Kidney (tissue), 14 donors: ENCODE results near the gene ATF3. TPM values are rescaled to one million over a fixed set of nuclear protein-coding genes. Genes with fewer than 3 reads are reported as not detected.

Experiments used
- DNase-seq, 5 donors: peaks; one replicate each; pipeline ENCODE4 v3.0.0-alpha.2; 2013 to 2020
- FAIRE-seq: peaks from 2 replicates; lab custom pipeline; 2012; peaks lifted over from hg19 to GRCh38; lab: Jason Lieb, UNC
- H3K27ac ChIP-seq, 2 donors: one replicate each; pipeline ENCODE4 v1.7.0; 2013; ENCODE audit warnings: low read depth in 2 of 2, low read length in 2 of 2, inconsistent platforms in 1 of 2
- H3K27me3 ChIP-seq: one replicate; pipeline ENCODE4 v1.7.1; 2013; ENCODE audit warnings: low read length, inconsistent platforms; ENCODE audit not compliant: control insufficient read depth, insufficient read depth
- H3K36me3 ChIP-seq, 3 donors: one replicate each; pipeline versions ENCODE4 v1.7.0 to v1.7.1; 2013; ENCODE audit warnings: low read length in 3 of 3, control low read depth in 1 of 3, inconsistent platforms in 1 of 3; ENCODE audit not compliant: insufficient read depth in 3 of 3, control insufficient read depth in 2 of 3
- H3K4me1 ChIP-seq, 3 donors: one replicate each; pipeline versions ENCODE4 v1.7.0 to v1.7.1; 2013; ENCODE audit warnings: low read length in 3 of 3, inconsistent platforms in 1 of 3, low read depth in 1 of 3; ENCODE audit not compliant: control insufficient read depth in 2 of 3, insufficient read depth in 2 of 3
- H3K4me3 ChIP-seq, 3 donors: one replicate each; pipeline versions ENCODE4 v1.7.0 to v1.8.1; 2013; ENCODE audit warnings: low read length in 3 of 3, control low read depth in 1 of 3, inconsistent platforms in 1 of 3
- H3K9ac ChIP-seq, 3 donors: one replicate each; pipeline versions ENCODE4 v1.7.0 to v1.7.1; 2013; ENCODE audit warnings: low read length in 3 of 3, control low read depth in 1 of 3, inconsistent platforms in 1 of 3
- H3K9me3 ChIP-seq, 3 donors: one replicate each; pipeline versions ENCODE4 v1.7.0 to v1.7.1; 2013; ENCODE audit warnings: low read length in 3 of 3, control low read depth in 1 of 3, inconsistent platforms in 1 of 3; ENCODE audit not compliant: control insufficient read depth in 2 of 3, insufficient read depth in 1 of 3
- CTCF ChIP-seq: IDR thresholded peaks from 3 replicates; pipeline ENCODE4 v1.5.1; 2012; ENCODE audit warnings: mild to moderate bottlenecking, moderate library complexity, borderline replicate concordance; ENCODE audit not compliant: insufficient read depth; ENCODE audit errors: extremely low read depth
- intact Hi-C: fragments of 100-400 bp; cut with DNase I; formaldehyde crosslinking; loops from one replicate; pipeline ENCODE4 v1.11.1; 2022
- polyA plus RNA-seq: library from polyadenylated mRNA; stranded (reverse); fragments of 350-450 nt; fragmentation: Illumina TruSeq; extraction: RNeasy Lipid Tissue Mini Kit (QIAGEN cat#74804); gene quantifications from one replicate; pipeline ENCODE4 v1.2.3, GENCODE V29; 2014; ENCODE audit warnings: low read depth, low replicate concordance; ENCODE audit not compliant: insufficient read depth
- total RNA-seq: library from RNA; stranded (reverse); fragmentation: NEBNext Ultra II Directional; extraction: Animal tissue kit (Norgen Biotek cat#: 25700); gene quantifications from one replicate; pipeline ENCODE4 v1.2.1, GENCODE V29; 2021
- donor health status: control.
- donor health status: control.
- donor health status: control.
- donor health status: control.
- donor health status: control.
- donor health status: DM: yes; HTN: yes; CAD: no.
- donor health status: Normal renal cell carcinoma (clear cell type).

Gene ATF3
- total and polyA plus RNA-seq, 2 donors from 2014 or later: 12.8 to 14.6 TPM

- no peak for TF ChIP-seq CTCF
These were observed 38.0 kb downstream of the ATF3 start for GRCh38 chr1:212646588-212646987.

DNA sequence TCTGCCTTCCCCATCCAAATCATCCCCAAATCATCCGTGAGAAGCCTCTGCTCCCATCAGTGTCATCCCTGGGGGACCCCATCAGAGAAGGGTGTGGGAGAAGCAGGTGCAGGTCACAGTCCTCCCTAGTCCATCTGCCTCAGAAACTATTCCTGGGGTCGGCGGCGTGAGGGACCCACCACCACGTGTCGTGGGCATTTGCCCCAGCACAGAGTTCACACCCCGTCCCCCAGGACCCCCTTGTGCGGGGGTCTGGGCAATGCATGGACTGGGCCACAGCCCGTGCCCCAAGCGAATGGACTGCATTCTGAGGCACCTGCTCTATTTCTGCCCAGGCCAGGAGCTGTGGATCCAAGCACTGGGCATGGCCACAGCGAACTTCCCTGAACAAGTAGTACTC lies 38.4 kb downstream of the ATF3 start:
- no peak overlapping the region for H3K27ac ChIP-seq
- H3K9ac ChIP-seq: no peak overlapping the region
- FAIRE-seq (no peak), DNase-seq (no peak)
- no peaks in the 10 kb centered on the region for H3K4me1 ChIP-seq
- intact Hi-C loops: no loop called here
- no peaks in the 10 kb centered on the region for H3K27me3 ChIP-seq
- no peak for TF ChIP-seq CTCF
- no peaks in the 10 kb centered on the region for H3K36me3 ChIP-seq
- no peak overlapping the region for H3K4me3 ChIP-seq
- H3K9me3 ChIP-seq: no peaks in the 10 kb centered on the region

More at GRCh38 chr1:212646588-212646987, 38.0 kb downstream of the ATF3 start:
- Histone ChIP-seq H3K27me3 (no peaks in the 10 kb centered on the region), H3K9ac (no peak overlapping the region), H3K4me1 (no peaks in the 10 kb centered on the region), H3K36me3 (no peaks in the 10 kb centered on the region), H3K9me3 (no peaks in the 10 kb centered on the region), H3K27ac (no peak overlapping the region), H3K4me3 (no peak overlapping the region)
- intact Hi-C loops: no loop called here
- FAIRE-seq (no peak), DNase-seq (no peak)

DNA sequence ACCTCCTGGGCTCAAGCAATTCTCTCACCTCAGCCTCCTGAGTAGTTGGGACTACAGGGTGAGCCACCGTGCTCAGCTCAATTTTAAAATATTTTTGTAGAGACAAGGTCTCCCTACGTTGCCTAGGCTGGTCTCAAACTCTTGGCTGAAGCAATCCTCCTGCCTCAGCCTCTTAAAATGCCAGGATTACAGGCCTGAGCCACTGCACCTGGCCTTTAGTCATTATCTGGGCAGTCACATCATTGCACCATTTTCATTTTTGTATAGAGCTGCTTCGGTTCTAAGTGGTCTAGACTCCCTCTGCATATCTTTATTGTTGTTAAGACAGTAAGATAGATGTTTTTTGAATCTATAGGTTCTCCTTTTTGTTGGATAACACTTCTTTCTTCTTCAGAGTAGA lies 39.9 kb downstream of the ATF3 start:
- Histone ChIP-seq H3K4me1 (no peaks in the 10 kb centered on the region), H3K36me3 (no peaks in the 10 kb centered on the region), H3K9ac (no peak overlapping the region), H3K27me3 (no peaks in the 10 kb centered on the region), H3K9me3 (no peaks in the 10 kb centered on the region), H3K27ac (no peak overlapping the region), H3K4me3 (no peak overlapping the region)
- TF ChIP-seq CTCF: no peak
- intact Hi-C loops: no loop called here
- FAIRE-seq: no peak
- no peak for DNase-seq

DNA sequence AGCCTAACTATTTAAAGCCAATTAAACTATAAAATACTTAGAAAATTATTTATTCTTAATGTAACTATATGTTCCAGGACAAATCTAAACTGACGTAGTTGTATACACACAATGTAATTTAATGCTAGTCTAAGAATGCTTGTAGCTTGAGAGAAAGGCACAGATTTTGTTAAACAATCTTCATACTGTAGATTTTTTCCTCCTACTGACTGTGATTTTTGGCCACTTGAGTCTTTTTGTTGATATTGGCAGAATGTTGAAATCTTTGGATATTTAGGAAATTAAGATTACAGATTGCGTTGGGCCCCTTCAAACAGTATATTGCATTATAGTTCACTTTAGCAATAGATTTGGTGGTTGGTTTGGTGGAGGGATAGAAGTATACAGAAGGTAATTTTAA lies 40.5 kb downstream of the ATF3 start:
- Histone ChIP-seq H3K4me1 (no peaks in the 10 kb centered on the region), H3K36me3 (no peaks in the 10 kb centered on the region), H3K9me3 (no peaks in the 10 kb centered on the region), H3K27me3 (no peaks in the 10 kb centered on the region), H3K9ac (no peak overlapping the region), H3K27ac (no peak overlapping the region), H3K4me3 (no peak overlapping the region)
- no peak for TF ChIP-seq CTCF
- DNase-seq (peak in 1 of 5 donors; percentile 48), FAIRE-seq (no peak)
- intact Hi-C loops: no loop called here
